HG03066 (cell line): ENCODE measurements around the gene CST9L.

Experiments used
- ATAC-seq: cut with Tn5 transposase; IDR thresholded peaks from one replicate; pipeline ENCODE4 v1.9.1; 2021; ENCODE audit warnings: low read depth; ENCODE audit not compliant: unreplicated experiment

CST9L gene

DNA sequence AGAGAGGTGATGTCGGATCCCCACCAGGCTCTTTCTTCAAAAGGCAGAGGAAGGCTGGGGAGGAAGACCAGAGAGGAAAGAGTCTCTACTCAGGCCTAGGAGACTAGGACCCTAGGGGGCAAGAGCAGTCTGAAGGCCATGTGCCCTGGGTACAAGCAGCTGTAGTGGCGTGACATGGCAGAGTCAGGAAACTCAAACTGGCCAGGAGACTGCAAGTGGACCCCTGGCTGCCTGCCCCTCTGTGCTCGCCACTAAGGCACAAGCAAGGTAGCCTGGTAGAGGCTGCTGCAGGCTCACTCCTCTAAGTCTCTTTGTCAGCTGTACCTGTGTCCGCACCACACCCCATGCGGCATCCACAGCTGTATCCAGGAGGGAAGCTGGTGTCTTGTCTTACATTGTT, 19.9 kb downstream of the CST9L start:
- ATAC-seq, result no peak

DNA sequence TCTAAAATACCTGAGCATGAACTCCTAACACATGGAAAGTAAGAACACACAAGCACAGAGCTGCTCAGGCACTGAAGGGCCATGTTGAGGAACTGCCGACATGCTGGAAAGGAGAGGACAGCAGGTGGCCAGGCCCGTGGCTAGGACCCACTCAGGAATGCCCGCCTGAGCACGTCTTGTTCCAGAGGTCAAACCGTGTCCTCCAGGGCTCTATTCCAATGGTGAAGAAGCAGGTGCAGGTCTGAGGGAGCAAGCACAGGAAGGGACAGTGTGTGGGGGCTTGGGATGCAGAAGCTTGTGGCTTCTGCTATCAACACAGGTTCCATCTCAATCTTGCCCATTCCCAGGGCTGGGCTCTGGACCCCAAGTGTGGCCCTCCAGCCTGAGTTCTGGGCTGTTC, 20.7 kb downstream of the CST9L start:
- no peak for ATAC-seq

GRCh38 chr20:23546435-23547144, 21.7 kb downstream of the CST9L start:
- ATAC-seq, result no peak

GRCh38 chr20:23544133-23544532, 24.2 kb downstream of the CST9L start:
- no peak for ATAC-seq

DNA sequence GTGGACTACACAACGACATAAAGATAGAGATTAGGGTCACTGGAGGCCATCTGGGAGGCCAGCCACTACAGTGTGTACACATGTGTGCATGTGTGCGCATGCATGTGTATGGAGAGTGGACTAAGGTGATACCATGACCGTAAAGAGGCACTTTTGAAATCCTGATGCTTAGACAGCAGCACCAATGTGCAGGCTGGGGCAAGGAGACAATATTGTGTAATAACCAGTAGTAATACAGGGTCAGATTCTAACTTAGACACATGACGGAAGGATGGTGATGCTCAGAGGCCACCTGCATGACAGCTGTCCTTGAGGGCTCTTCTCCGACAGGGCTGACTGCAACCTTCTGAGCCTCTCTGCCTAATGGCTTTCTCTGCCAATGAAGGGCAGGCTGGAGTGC, 25.5 kb downstream of the CST9L start:
- no peak for ATAC-seq

DNA sequence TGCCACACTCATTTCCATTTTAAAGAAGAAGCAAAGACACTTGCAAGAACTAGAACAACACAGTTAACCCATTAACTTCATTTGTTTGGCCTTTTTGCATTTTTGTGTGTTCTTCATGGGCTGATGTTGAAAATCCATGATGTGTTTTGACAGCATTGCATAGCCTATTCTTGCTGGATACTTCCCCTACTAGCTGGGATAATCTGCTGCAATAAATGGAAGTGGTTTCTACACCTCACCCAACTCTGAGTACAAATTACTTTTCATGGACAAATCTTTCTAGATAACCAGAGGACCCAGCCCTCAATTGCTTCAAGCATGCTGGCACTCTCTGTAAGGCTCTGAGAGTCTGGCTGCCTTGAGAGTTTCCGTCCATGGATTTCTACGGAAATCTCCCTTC, 26.5 kb downstream of the CST9L start:
- ATAC-seq, result no peak

GRCh38 chr20:23541330-23541729, 27.0 kb downstream of the CST9L start:
- ATAC-seq, result no peak

DNA sequence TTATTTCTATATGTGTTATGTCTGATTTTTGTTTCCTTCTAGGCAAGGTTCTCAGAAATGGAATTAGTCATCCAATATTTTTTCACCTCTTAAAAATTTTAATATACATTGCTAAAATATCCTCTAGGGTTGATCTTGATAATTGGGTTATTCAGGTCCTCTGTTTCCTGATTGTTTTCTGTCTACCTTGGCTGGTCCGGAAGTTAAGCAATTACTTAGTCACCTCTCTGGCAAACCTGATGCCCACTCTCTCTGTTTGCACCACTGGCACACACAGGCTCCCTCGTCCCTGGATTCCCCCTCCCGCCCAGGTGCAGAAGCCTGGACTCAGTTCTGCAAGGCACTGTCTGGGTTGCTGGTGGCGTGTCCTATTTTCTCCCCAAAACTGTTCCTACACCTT, 27.7 kb downstream of the CST9L start:
- ATAC-seq, result no peak

- ATAC-seq, result no peak
Observed at GRCh38 chr20:23537030-23537429, 31.3 kb downstream of the CST9L start.

DNA sequence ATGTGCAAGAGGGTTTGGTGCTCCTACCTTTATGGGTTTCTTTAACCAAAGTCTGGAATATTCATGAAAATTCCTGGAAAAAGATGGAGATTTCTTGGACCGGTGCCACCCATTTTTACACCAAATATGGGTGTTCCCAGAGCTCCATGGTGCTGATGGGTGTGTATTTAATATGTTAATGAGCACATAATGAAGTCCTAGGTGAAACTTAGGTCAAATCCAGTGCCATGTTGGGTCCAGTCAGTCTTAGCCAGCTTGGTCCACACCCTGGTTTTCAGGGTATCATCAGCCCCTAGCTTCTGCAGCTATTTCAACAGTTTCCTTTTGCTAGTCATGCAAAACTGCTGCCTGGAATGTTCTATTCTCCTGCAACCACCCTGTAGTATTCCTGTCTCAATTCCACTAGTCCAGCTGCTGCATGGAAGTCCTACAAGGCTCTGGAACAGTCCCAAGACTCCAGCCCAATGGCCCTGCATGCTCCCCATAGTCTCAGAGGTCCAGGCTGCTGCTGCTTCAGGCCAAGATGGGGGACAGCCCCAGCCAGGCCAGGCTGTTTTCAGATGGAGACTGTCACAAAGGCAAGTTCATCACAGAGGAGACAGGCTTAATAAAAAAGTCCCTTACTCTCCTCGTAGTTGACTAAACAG, 31.8 kb downstream of the CST9L start:
- no peak for ATAC-seq

GRCh38 chr20:23534801-23535593, 33.3 kb downstream of the CST9L start:
- no peak for ATAC-seq

- ATAC-seq, result no peak
Observed at GRCh38 chr20:23533161-23533560, 35.1 kb downstream of the CST9L start.

- ATAC-seq, result no peak
Observed at GRCh38 chr20:23532533-23532932, 35.8 kb downstream of the CST9L start.

GRCh38 chr20:23530937-23531567, 37.2 kb downstream of the CST9L start:
- no peak for ATAC-seq

DNA sequence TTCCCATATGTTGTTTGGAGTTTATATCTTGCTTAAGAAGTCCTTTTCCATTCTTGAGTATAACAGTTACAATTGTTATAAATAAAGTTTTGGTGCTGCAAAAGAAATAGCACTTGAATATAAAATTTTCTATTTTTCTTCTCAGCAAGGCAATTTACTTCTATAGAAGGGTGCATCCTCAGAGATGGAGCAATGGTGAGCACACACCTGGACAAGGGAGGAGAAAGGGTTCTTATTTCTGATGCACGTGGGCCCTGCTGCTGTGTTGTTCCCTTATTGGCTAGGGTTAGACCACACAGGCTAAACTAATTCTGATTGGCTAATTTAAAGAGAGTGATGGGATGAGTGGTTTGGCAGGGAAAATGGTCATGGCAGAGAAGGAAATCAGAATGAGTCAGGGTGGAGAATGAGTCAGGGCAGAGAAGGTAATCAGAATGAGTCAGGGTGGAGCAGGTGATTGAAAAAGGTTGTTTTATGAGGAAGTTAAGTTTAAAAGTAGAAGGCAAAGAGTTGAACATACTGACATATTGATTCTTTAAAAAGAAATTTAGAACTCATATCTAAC, 39.3 kb downstream of the CST9L start:
- ATAC-seq, result no peak

GRCh38 chr20:23526850-23527249, 41.4 kb downstream of the CST9L start:
- ATAC-seq, result no peak

- no peak for ATAC-seq
Observed at GRCh38 chr20:23524146-23524545, 44.1 kb downstream of the CST9L start.

GRCh38 chr20:23520185-23520584, 48.1 kb downstream of the CST9L start:
- ATAC-seq, result no peak

DNA sequence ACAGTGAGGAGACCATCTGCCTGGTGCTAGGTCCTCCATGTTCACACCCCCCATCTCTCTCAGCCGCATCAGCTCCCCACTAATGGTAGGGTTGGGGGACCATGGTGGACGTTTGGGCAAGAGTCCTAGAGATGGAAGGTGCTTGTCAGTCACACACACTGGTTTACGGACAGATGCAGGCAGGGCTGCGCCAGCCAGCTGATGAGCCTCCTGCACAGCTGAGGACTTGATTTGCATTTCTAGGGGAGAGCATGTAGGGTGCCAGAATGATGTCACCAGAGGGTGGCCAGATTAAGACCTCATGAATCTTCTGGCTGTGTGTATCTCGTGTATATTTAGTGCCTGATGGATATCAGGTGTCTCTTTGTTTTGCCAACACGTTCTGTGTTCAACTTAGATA, 48.7 kb downstream of the CST9L start:
- no peak for ATAC-seq

GRCh38 chr20:23517719-23518118, 50.6 kb downstream of the CST9L start:
- no peak for ATAC-seq
